Inflammatory macrophage treated with lipopolysaccharide for 4 hours (primary cell): ENCODE results near the gene CTSG.
"Not testable (repeated sequence)": the region's sequence is repeated elsewhere in the genome, so short reads cannot be mapped to it uniquely, and the experiment has no call there.

Source experiments
- DNase-seq: peaks from one replicate; pipeline ENCODE4 v3.0.0-alpha.2; 2020

The CTSG gene

DNA sequence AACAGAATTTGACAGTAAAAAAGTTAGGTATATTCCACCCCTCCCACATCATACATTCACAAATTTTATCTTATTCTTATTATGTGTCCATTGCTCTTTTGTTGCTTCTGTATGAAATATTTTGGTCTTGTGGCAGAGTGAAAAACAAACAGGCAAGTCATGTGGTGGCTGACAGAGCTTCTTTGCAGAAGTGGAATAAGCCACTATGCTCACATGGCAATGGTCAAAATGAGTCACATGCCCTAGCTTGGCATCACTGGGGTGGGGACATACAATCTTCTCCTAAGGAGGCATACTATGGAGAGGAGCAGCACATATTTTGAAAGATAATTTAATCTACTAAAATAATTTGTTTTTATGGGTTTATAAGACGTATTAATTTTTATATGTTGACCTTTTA lies 40.3 kb downstream of the CTSG start:
- DNase-seq: peak; percentile 71

GRCh38 chr14:24534286-24534685 lies 41.8 kb downstream of the CTSG start:
- DNase-seq: peak; percentile 21

GRCh38 chr14:24525877-24526620 lies 50.0 kb downstream of the CTSG start:
- not testable (repeated sequence) for DNase-seq
